ENCODE results near the gene RNF34.

DNA sequence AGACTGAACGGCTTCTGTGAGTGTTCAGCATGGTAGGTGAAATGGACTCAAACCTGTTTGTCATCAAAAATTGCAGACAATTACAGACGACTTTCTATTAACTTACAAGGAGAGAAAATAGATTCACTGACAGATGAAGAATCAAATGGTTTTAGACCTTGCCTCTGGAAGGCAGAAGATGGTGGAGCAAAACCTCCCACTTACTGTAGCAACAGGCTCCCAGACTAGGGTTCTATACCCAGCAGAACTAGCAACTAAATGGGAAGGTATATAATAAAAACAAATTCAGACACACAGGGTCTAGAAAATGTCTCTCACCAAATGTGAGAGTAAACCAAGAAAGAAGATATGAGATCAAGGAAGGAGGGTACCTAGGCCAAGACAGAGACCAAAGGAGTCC is 36.8 kb downstream of the RNF34 start:
- TF ChIP-seq ASH2L (IDR thresholded peaks at IDR 0.05; ENCODE audit: low read length): no peak
- TF ChIP-seq, protein P1, sequence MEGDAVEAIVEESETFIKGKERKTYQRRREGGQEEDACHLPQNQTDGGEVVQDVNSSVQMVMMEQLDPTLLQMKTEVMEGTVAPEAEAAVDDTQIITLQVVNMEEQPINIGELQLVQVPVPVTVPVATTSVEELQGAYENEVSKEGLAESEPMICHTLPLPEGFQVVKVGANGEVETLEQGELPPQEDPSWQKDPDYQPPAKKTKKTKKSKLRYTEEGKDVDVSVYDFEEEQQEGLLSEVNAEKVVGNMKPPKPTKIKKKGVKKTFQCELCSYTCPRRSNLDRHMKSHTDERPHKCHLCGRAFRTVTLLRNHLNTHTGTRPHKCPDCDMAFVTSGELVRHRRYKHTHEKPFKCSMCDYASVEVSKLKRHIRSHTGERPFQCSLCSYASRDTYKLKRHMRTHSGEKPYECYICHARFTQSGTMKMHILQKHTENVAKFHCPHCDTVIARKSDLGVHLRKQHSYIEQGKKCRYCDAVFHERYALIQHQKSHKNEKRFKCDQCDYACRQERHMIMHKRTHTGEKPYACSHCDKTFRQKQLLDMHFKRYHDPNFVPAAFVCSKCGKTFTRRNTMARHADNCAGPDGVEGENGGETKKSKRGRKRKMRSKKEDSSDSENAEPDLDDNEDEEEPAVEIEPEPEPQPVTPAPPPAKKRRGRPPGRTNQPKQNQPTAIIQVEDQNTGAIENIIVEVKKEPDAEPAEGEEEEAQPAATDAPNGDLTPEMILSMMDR (IDR thresholded peaks at IDR 0.05; ENCODE audit: control extremely low read depth in 1 of 3, insufficient read depth in 1 of 3, low read depth in 1 of 3, low read length in 3 of 3): no peak
- TF ChIP-seq SRF (IDR thresholded peaks at IDR 0.05; ENCODE audit: low read depth, low read length): no peak
- TF ChIP-seq POLR2AphosphoS5 (IDR thresholded peaks at IDR 0.05; ENCODE audit: low read depth, low read length): no peak
- TF ChIP-seq POLR2A (IDR thresholded peaks at IDR 0.05; ENCODE audit: control extremely low read depth in 1 of 2, low read depth in 2 of 2, low read length in 2 of 2): no peak
- TF ChIP-seq CEBPB (IDR thresholded peaks at IDR 0.05; ENCODE audit: low read depth, low read length): no peak
- TF ChIP-seq MAFK (IDR thresholded peaks at IDR 0.05; ENCODE audit: low read depth, low read length): no peak
- TF ChIP-seq RBBP5 (IDR thresholded peaks at IDR 0.05; ENCODE audit: borderline replicate concordance, low read depth, low read length): no peak
- no peak for TF ChIP-seq GABPA (IDR thresholded peaks at IDR 0.05; ENCODE audit: borderline replicate concordance, insufficient read depth, low read length)
- no peak for TF ChIP-seq SIN3A (conservative IDR thresholded peaks at IDR 0.05 in 1 of 2, IDR thresholded peaks at IDR 0.05 in 1 of 2; ENCODE audit: low read depth in 1 of 2, low read length in 2 of 2)
